Mesothelial cell of epicardium (in vitro differentiated cells): ENCODE results near the gene PPP1R14C. TPM values are rescaled to one million over a fixed set of nuclear protein-coding genes. Genes with fewer than 3 reads are reported as not detected.
"Not testable (repeated sequence)": the region's sequence is repeated elsewhere in the genome, so short reads cannot be mapped to it uniquely, and the experiment has no call there.

Experiments used
- DNase-seq, 2 experiments: peaks; one replicate each; pipeline ENCODE4 v3.0.0; 2021; ENCODE audit warnings: low spot score in 2 of 2; ENCODE audit not compliant: unreplicated experiment in 2 of 2
- H3K27ac Mint-ChIP-seq: 2 replicates; pipeline ENCODE4 v1.8.0; 2021; ENCODE audit warnings: mixed read lengths
- H3K27me3 Mint-ChIP-seq: 2 replicates; pipeline ENCODE4 v1.8.0; 2021; ENCODE audit warnings: low read depth, mixed read lengths
- H3K36me3 Mint-ChIP-seq: 2 replicates; pipeline ENCODE4 v1.8.0; 2021; ENCODE audit warnings: mixed read lengths
- H3K4me1 Mint-ChIP-seq: 2 replicates; pipeline ENCODE4 v1.8.0; 2021; ENCODE audit warnings: mixed read lengths
- H3K4me3 Mint-ChIP-seq: 2 replicates; pipeline ENCODE4 v1.8.0; 2021; ENCODE audit warnings: mild to moderate bottlenecking, moderate library complexity, mixed read lengths
- H3K9me3 Mint-ChIP-seq: 2 replicates; pipeline ENCODE4 v1.8.0; 2021; ENCODE audit warnings: mixed read lengths
- CTCF ChIP-seq: fragments of 200-600 bp; sonication (generic); IDR thresholded peaks from one replicate; pipeline ENCODE4 v1.5.0; 2021; ENCODE audit warnings: antibody characterized with exemption; ENCODE audit not compliant: unreplicated experiment
- total RNA-seq: library from RNA; stranded (reverse); gene quantifications from 3 replicates; pipeline ENCODE4 v1.2.1, GENCODE V29; 2021

Gene PPP1R14C
- total RNA-seq, 1 donor from 2014 or later: 0.27 TPM

GRCh38 chr6:150183966-150184365 is 41.1 kb downstream of the PPP1R14C start:
- Mint-ChIP-seq H3K4me1 (no peaks in the 10 kb centered on the region), H3K27me3 (peaks cover 2% of the 10 kb centered on the region), H3K4me3 (no peak overlapping the region), H3K9me3 (no peaks in the 10 kb centered on the region), H3K36me3 (no peaks in the 10 kb centered on the region), H3K27ac (no peak overlapping the region)
- no peak for TF ChIP-seq CTCF
- DNase-seq: no peak

- Mint-ChIP-seq H3K36me3 (no peaks in the 10 kb centered on the region), H3K9me3 (no peaks in the 10 kb centered on the region), H3K27ac (no peak overlapping the region), H3K4me1 (no peaks in the 10 kb centered on the region), H3K27me3 (peaks cover 7% of the 10 kb centered on the region), H3K4me3 (no peak overlapping the region)
- no peak for TF ChIP-seq CTCF
- DNase-seq: no peak
Measured at GRCh38 chr6:150184850-150185731, 42.2 kb downstream of the PPP1R14C start.

GRCh38 chr6:150185732-150186117 is 42.9 kb downstream of the PPP1R14C start:
- no peak for DNase-seq
- H3K4me3 Mint-ChIP-seq: no peak overlapping the region
- H3K4me1 Mint-ChIP-seq: no peaks in the 10 kb centered on the region
- peaks cover 13% of the 10 kb centered on the region for H3K27me3 Mint-ChIP-seq
- TF ChIP-seq CTCF: no peak
- H3K9me3 Mint-ChIP-seq: no peaks in the 10 kb centered on the region
- no peaks in the 10 kb centered on the region for H3K36me3 Mint-ChIP-seq
- H3K27ac Mint-ChIP-seq: no peak overlapping the region

GRCh38 chr6:150186129-150186898 is 43.5 kb downstream of the PPP1R14C start:
- H3K9me3 Mint-ChIP-seq: no peaks in the 10 kb centered on the region
- TF ChIP-seq CTCF: no peak
- no peaks in the 10 kb centered on the region for H3K4me1 Mint-ChIP-seq

GRCh38 chr6:150187433-150187832 is 44.6 kb downstream of the PPP1R14C start:
- H3K36me3 Mint-ChIP-seq: not testable (repeated sequence)

More at GRCh38 chr6:150186129-150186898, 43.5 kb downstream of the PPP1R14C start:
- no peak overlapping the region for H3K4me3 Mint-ChIP-seq
- H3K36me3 Mint-ChIP-seq: no peaks in the 10 kb centered on the region
- H3K27me3 Mint-ChIP-seq: peaks cover 19% of the 10 kb centered on the region
- H3K27ac Mint-ChIP-seq: no peak overlapping the region
- no peak for DNase-seq

GRCh38 chr6:150189122-150189521 is 46.3 kb downstream of the PPP1R14C start:
- no peak for DNase-seq

More at GRCh38 chr6:150187433-150187832, 44.6 kb downstream of the PPP1R14C start:
- H3K27ac Mint-ChIP-seq, H3K4me3 Mint-ChIP-seq, H3K9me3 Mint-ChIP-seq, H3K4me1 Mint-ChIP-seq, DNase-seq: not testable (repeated sequence)
- peaks cover 28% of the 10 kb centered on the region for H3K27me3 Mint-ChIP-seq

More at GRCh38 chr6:150189122-150189521, 46.3 kb downstream of the PPP1R14C start:
- Mint-ChIP-seq H3K4me1 (no peaks in the 10 kb centered on the region), H3K4me3 (no peak overlapping the region), H3K27ac (no peak overlapping the region), H3K27me3 (peaks cover 40% of the 10 kb centered on the region), H3K36me3 (no peaks in the 10 kb centered on the region), H3K9me3 (peaks cover 3% of the 10 kb centered on the region)
- TF ChIP-seq CTCF: no peak
